Chondrocyte (in vitro differentiated cells): Measurements from ENCODE around the gene TIPRL. TPM values are rescaled to one million over a fixed set of nuclear protein-coding genes. Genes with fewer than 3 reads are reported as not detected.
"Not testable (repeated sequence)": the region's sequence is repeated elsewhere in the genome, so short reads cannot be mapped to it uniquely, and the experiment has no call there.

ENCODE experiments used
- DNase-seq: peaks from one replicate; pipeline ENCODE4 v3.0.0; 2021; ENCODE audit warnings: mixed read lengths, low spot score
- H3K27ac Mint-ChIP-seq: one replicate; pipeline ENCODE4 v1.8.0; 2021; ENCODE audit warnings: mild to moderate bottlenecking, moderate library complexity, mixed read lengths; ENCODE audit not compliant: unreplicated experiment
- H3K27me3 Mint-ChIP-seq: 2 replicates; pipeline ENCODE4 v1.8.0; 2021; ENCODE audit warnings: low read depth, mixed read lengths
- H3K36me3 Mint-ChIP-seq: 2 replicates; pipeline ENCODE4 v1.8.0; 2021; ENCODE audit warnings: low read depth, mixed read lengths
- H3K4me1 Mint-ChIP-seq: 2 replicates; pipeline ENCODE4 v1.8.0; 2021; ENCODE audit warnings: low read depth, mild to moderate bottlenecking, mixed read lengths
- H3K4me3 Mint-ChIP-seq: one replicate; pipeline ENCODE4 v1.8.0; 2021; ENCODE audit warnings: mild to moderate bottlenecking, moderate library complexity, mixed read lengths; ENCODE audit not compliant: unreplicated experiment
- H3K9me3 Mint-ChIP-seq: 2 replicates; pipeline ENCODE4 v1.8.0; 2021; ENCODE audit warnings: low read depth, mixed read lengths
- total RNA-seq: library from RNA; stranded (reverse); gene quantifications from 3 replicates; pipeline ENCODE4 v1.2.1, GENCODE V29; 2021
- TF ChIP-seq, protein P1 (sequence below): fragments of 200-600 bp; sonication (generic); IDR thresholded peaks from 2 replicates; pipeline ENCODE4 v1.5.0; 2021; ENCODE audit warnings: antibody characterized with exemption, mild to moderate bottlenecking, moderate library complexity

Gene TIPRL
- total RNA-seq, 1 donor from 2014 or later = 37.4 TPM

DNA sequence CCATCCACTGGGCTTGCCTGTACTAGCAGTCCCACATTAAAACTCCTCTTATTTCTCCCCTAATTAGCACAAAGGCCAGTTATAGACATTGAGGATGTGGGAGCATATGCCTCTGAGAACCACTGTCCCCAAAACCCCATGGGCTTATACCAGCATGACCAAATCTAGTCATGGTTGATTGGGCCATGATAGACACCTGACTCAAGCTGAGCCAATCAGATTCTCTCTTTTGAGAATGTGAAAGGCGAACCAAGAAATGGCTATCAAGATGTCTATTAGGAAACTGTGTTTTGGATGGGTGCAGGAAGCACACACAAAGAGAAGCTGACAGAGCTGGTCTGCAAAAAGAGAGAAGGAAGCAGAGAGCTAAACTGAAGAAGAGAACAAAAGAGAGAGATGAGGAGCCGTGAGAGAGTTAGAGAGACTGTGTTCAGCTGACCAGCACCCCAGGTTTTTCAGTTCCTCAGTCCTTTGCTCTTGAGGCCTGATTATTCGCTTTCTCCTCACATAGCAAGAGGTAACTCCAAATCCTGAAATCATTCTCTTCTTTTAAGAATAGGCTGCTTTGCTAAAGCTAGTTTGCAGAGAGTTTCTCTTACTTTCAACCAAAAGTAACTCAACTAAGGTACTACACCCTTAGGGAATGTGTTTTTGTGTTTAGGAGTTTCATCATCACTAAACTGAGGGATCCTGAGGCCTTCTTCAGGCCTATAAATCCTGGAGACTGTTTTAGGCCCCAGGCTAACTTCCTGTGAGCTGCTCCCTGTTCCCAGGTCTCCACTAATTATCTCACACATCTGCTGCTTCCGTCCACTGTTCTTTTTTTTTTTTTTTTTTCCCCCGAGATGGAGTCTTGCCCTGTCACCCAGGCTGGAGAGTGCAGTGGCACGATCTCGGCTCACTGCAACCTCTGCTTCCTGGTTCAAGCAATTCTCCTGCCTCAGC is 7.9 kb upstream of the TIPRL start:
- no peak for DNase-seq
- Mint-ChIP-seq H3K27me3 (no peaks in the 10 kb centered on the region), H3K27ac (no peak overlapping the region), H3K4me1 (peaks cover 3% of the 10 kb centered on the region), H3K9me3 (peaks cover 3% of the 10 kb centered on the region), H3K36me3 (no peaks in the 10 kb centered on the region), H3K4me3 (no peak overlapping the region)
- TF ChIP-seq, protein P1, sequence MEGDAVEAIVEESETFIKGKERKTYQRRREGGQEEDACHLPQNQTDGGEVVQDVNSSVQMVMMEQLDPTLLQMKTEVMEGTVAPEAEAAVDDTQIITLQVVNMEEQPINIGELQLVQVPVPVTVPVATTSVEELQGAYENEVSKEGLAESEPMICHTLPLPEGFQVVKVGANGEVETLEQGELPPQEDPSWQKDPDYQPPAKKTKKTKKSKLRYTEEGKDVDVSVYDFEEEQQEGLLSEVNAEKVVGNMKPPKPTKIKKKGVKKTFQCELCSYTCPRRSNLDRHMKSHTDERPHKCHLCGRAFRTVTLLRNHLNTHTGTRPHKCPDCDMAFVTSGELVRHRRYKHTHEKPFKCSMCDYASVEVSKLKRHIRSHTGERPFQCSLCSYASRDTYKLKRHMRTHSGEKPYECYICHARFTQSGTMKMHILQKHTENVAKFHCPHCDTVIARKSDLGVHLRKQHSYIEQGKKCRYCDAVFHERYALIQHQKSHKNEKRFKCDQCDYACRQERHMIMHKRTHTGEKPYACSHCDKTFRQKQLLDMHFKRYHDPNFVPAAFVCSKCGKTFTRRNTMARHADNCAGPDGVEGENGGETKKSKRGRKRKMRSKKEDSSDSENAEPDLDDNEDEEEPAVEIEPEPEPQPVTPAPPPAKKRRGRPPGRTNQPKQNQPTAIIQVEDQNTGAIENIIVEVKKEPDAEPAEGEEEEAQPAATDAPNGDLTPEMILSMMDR = no peak

DNA sequence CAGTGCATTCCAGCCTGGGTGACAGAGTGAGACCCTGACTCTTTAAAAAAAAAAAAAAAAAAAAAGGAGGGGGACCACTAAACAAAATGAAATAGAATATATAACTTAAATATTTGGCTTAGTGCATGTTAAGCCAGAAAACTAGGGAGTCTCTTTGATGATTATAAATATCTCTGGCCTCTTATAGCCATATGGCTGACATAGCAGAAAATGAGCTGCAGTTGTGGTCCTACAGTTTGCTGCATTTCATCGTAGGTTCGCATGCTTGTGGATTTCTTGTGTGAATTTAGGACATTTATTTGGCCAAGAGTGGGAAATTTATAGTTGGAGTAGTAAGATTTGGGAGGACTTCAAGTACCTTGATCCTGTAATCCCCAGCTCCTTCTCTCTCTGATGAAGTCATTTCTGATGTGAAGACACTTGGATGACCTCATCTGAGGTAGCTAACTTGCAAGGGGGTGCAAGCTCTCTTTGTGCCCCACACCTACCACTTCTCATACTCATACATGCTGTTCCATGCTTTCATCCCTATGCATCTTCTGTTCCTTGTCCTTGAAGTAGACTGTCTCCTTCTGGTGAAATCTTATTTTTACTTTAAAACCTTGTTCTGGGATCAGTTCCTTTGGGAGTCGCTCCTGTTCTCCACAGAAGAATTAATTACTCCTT is 6.4 kb upstream of the TIPRL start:
- Mint-ChIP-seq H3K4me1 (peaks cover 3% of the 10 kb centered on the region), H3K27ac (no peak overlapping the region), H3K9me3 (peaks cover 3% of the 10 kb centered on the region), H3K27me3 (no peaks in the 10 kb centered on the region), H3K36me3 (no peaks in the 10 kb centered on the region), H3K4me3 (no peak overlapping the region)
- DNase-seq = no peak
- TF ChIP-seq, protein P1 = no peak

DNA sequence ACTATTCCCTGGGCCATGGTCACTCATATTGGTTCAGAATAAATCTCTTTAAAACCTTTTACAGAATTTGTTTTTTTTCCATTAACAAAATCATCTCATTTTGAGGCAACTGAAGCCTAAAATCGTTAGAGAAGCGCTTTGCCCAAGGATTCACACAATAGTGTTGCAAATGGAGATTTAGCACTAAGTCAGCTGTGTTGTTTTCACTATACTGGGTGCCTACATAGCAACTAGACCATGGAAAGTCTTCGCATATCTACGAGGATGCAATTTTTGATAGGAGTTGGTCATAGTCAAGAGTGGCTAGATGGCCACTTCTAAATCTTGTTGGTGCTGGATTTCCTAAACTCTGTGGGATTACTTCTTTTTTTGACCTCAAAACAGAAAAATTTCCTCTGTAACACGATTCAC is 530 bp upstream of the TIPRL start:
- Mint-ChIP-seq H3K4me3 (no peak overlapping the region), H3K4me1 (no peaks in the 10 kb centered on the region), H3K36me3 (no peaks in the 10 kb centered on the region), H3K27me3 (no peaks in the 10 kb centered on the region), H3K27ac (no peak overlapping the region), H3K9me3 (peaks cover 3% of the 10 kb centered on the region)
- TF ChIP-seq, protein P1 = no peak
- no peak for DNase-seq

DNA sequence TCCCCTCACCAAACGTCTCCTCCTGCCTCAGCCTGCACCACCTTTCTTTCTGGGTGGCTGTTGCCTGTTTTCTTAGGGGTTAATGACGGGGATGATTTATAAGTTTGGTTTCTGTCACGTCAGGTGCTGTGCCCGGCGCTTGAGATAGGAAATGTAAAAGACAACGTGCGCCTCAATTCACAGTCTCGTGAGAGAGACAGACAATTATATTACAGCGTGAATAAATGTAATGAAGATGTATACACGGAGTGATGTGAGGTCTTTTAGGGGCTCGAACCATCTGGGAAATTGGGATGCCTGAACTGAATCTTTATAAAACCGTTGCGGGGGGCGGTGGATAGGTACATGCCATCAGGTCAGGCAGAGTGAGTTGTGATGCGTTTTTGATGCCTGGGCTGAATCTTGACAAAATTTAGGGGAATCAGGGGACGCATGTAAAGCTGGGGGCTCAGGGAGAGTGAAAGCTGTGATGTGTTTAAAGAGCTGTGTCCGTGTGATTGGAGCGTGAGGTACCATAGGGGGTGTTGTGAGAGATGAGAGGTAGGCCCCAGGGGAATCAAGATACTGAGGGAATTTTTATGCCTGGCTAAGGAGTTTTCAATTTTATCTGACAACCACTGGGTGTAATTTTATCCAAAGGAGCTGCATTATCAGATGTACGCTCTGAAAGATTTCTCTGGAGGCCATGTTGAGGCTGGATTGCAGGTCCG is 831 bp downstream of the TIPRL start:
- TF ChIP-seq, protein P1 = no peak
- H3K4me1 Mint-ChIP-seq = peaks cover 4% of the 10 kb centered on the region
- H3K27ac Mint-ChIP-seq = no peak overlapping the region
- no peak overlapping the region for H3K4me3 Mint-ChIP-seq
- H3K36me3 Mint-ChIP-seq = no peaks in the 10 kb centered on the region
- DNase-seq = no peak
- H3K9me3 Mint-ChIP-seq = peaks cover 3% of the 10 kb centered on the region
- no peaks in the 10 kb centered on the region for H3K27me3 Mint-ChIP-seq

DNA sequence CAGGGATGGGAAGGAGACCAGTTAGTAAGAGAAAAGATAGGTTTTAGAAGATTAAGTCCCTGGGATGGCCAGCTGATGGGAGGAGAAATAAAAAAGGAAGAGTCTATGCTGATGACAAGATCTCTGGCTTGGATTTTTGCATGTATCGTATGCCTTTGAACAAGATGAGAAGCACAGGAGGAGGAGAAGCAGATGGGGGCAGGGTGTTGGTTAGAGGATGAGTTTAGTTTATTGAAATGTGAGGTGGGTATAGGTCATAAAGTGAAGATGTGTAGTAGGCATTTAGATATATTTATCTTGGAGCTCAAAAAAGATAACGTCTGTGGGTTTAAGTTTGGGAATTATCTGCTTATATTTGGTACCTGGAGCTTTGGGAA is 1.4 kb downstream of the TIPRL start:
- no peak for DNase-seq
- TF ChIP-seq, protein P1 = no peak
- peaks cover 3% of the 10 kb centered on the region for H3K9me3 Mint-ChIP-seq
- no peak overlapping the region for H3K4me3 Mint-ChIP-seq
- no peaks in the 10 kb centered on the region for H3K36me3 Mint-ChIP-seq
- H3K27ac Mint-ChIP-seq = no peak overlapping the region
- H3K27me3 Mint-ChIP-seq = no peaks in the 10 kb centered on the region
- peaks cover 4% of the 10 kb centered on the region for H3K4me1 Mint-ChIP-seq

DNA sequence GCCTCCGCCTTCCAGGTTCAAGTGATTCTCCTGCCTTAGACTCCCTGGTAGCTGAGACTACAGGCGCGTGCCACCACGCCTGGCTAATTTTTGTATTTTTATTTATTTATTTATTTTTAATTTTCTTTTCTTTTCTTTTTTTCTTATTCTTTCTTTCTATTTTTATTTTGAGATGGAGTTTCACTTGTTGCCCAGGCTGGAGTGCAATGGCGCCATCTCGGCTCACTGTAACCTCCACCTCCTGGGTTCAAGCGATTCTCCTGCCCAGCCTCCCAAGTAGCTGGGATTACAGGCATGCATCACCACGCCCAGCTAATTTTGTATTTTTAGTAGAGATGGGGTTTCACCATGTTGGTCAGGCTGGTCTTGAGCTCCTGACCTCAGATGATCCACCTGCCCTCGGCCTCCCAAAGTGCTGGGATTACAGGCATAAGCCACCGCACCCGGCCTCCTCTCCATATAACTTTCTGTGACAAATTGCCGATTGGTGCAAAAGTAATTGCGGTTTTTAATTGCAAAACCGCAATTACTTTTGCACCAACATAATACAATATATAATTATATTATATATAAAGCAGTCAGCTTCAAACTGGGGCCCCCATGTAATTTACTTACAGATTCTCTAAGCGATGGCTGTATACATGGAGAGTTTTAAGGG is 2.4 kb downstream of the TIPRL start:
- H3K27ac Mint-ChIP-seq = peak overlapping the region; percentile 54
- H3K36me3 Mint-ChIP-seq, DNase-seq, H3K27me3 Mint-ChIP-seq, H3K4me1 Mint-ChIP-seq, H3K9me3 Mint-ChIP-seq, H3K4me3 Mint-ChIP-seq: not testable (repeated sequence)
